BE2C (cell line): ENCODE results near the gene CCDC57.

Experiments
- DNase-seq: peaks from one replicate; pipeline ENCODE4 v3.0.0-alpha.2; 2020
- H3K27me3 ChIP-seq: fragments of 250-450 bp; sonication (Bioruptor Pico); 2 replicates; pipeline ENCODE4 v1.5.1; 2020; ENCODE audit warnings: mild to moderate bottlenecking
- H3K36me3 ChIP-seq: fragments of 250-450 bp; sonication (Bioruptor Pico); 2 replicates; pipeline ENCODE4 v1.5.1; 2020; ENCODE audit warnings: mild to moderate bottlenecking
- H3K4me1 ChIP-seq: fragments of 250-450 bp; sonication (Bioruptor Pico); 2 replicates; pipeline ENCODE4 v1.5.1; 2020
- H3K4me3 ChIP-seq: 2 replicates; pipeline ENCODE4 v1.5.1; 2011; ENCODE audit warnings: low read depth, low read length
- H3K9me3 ChIP-seq: fragments of 250-450 bp; sonication (Bioruptor Pico); 2 replicates; pipeline ENCODE4 v1.5.1; 2020
- CTCF ChIP-seq: IDR thresholded peaks from 2 replicates; pipeline ENCODE4 v1.5.1; 2012; ENCODE audit warnings: mild to moderate bottlenecking, low read depth, low read length

CCDC57 gene

GRCh38 chr17:82063424-82064415 lies 148.9 kb downstream of the CCDC57 start:
- Histone ChIP-seq H3K9me3 (no peaks in the 10 kb centered on the region), H3K27me3 (no peaks in the 10 kb centered on the region), H3K36me3 (peaks cover 56% of the 10 kb centered on the region), H3K4me3 (peak overlapping the region; percentile 93), H3K4me1 (no peaks in the 10 kb centered on the region)
- no peak for TF ChIP-seq CTCF
- no peak for DNase-seq

- no peak overlapping the region for H3K4me3 ChIP-seq
- no peaks in the 10 kb centered on the region for H3K9me3 ChIP-seq
- no peak for DNase-seq
- TF ChIP-seq CTCF, result no peak
- H3K27me3 ChIP-seq, result no peaks in the 10 kb centered on the region
- no peaks in the 10 kb centered on the region for H3K4me1 ChIP-seq
- H3K36me3 ChIP-seq, result peaks cover 62% of the 10 kb centered on the region
These were observed 149.7 kb downstream of the CCDC57 start for GRCh38 chr17:82062984-82063368.

DNA sequence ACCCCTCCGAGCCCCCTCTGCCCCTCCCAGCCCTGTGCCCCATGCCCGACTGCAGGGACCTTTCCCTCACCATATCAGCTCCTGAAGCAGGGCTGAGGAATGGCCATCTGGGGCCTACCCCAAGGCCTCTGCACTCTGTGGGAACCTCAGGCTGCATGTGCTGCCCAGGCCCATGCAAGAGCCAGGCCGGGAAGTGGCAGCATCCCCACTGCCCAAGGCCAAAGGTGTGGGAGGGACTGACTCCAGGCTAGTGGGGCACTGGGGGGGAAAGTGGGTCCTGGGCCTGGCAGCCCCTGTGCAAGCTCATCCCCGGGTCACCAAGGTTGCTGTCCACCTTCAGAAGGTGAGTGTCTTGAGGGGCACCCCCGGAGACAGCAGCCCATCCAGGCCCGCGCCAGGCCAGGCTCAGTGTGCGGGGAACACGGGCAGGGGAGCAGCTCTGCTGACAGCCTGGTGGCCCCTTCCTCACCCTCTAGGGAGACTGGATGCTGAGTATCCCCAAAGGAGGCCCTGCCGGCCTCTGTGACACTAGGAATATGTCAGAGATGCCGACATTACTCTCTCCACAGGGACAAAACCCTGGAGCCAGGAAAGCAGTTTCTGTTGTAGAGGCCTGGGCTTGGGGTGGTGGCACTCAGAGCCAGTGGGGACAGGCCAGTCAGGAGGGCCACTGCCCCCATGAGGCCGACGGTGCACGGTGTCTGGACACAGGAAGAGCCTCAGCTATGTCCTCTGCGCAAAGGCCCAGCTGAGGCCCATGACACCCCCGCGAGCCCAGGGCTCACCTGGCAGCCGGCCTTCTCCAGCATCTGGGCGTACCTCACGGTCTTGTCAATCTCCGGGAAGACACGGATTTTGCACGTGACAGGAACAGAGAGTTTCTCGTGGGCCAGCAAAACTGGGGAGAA lies 150.3 kb downstream of the CCDC57 start:
- no peaks in the 10 kb centered on the region for H3K9me3 ChIP-seq
- DNase-seq, result no peak
- no peaks in the 10 kb centered on the region for H3K27me3 ChIP-seq
- peaks cover 69% of the 10 kb centered on the region for H3K36me3 ChIP-seq
- TF ChIP-seq CTCF, result no peak
- no peaks in the 10 kb centered on the region for H3K4me1 ChIP-seq
- no peak overlapping the region for H3K4me3 ChIP-seq

DNA sequence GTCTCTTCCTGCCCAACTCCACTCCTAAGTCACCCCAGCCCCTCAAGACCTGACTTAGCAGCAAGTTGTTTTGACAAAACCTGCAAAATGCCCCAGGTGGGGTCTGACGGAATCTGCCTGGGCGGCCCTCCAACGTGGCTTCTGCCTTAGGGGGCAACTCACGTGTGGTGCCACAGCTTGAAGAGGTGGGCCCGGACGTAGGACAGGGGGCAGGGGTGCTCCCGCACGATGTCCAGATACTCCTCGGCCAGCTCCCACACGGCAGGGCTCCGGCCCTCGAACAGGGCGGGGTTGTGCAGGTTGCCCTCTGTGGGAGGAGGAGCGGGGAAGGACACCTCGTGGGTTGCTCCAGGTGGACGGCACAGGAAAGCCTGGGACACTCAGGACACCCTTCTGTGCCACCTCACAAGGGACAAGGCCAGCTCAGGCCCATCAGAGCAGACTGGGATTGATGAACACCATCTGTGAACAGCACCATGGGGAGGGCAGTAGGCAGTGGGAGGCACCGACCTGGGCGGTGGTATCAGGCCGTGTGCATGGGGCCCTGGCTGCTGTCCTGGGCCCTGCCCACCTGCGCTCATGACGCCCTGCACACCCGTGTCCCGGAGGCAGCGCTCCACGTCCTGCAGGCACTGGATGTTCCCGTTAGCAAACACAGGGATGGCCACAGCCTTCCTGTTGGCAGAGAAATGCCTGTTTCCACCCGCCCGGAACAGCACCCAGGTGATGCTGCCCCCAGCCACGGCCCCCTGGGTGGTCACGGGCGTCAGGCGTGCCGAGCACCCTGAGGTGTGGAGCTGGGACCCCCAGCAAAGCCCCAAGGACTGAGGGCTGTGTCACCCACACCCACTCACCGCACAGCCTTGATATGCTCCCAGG lies 151.4 kb downstream of the CCDC57 start:
- DNase-seq, result no peak
- Histone ChIP-seq H3K4me3 (no peak overlapping the region), H3K9me3 (no peaks in the 10 kb centered on the region), H3K4me1 (no peaks in the 10 kb centered on the region), H3K27me3 (no peaks in the 10 kb centered on the region), H3K36me3 (peaks cover 79% of the 10 kb centered on the region)
- no peak for TF ChIP-seq CTCF

- no peaks in the 10 kb centered on the region for H3K4me1 ChIP-seq
- H3K27me3 ChIP-seq, result no peaks in the 10 kb centered on the region
- DNase-seq, result no peak
- peaks cover 86% of the 10 kb centered on the region for H3K36me3 ChIP-seq
- TF ChIP-seq CTCF, result no peak
- H3K4me3 ChIP-seq, result no peak overlapping the region
- no peaks in the 10 kb centered on the region for H3K9me3 ChIP-seq
These were observed 152.0 kb downstream of the CCDC57 start for GRCh38 chr17:82060614-82061013.
